ENCODE measurements around the gene IFT88. TPM values are rescaled to one million over a fixed set of nuclear protein-coding genes. Genes with fewer than 3 reads are reported as not detected.

Gene IFT88
- polyA plus RNA-seq, 4 donors: 22.7 to 43.9 (median 38.8) TPM

- DNase-seq (ENCODE audit: low read depth in 4 of 4, low spot score in 3 of 4): no peak
Measured at GRCh38 chr13:20565115-20565736, 1.7 kb upstream of the IFT88 start.

- DNase-seq (ENCODE audit: low read depth in 4 of 4, low spot score in 3 of 4): peak in 3 of 4 donors; percentile 58 to 62 (median 60)
Measured at GRCh38 chr13:20566468-20566897, 474 bp upstream of the IFT88 start.

GRCh38 chr13:20567881-20568528 lies 1.0 kb downstream of the IFT88 start:
- DNase-seq (ENCODE audit: low read depth in 4 of 4, low spot score in 3 of 4): no peak

- DNase-seq (ENCODE audit: low read depth in 4 of 4, low spot score in 3 of 4): no peak
Measured at GRCh38 chr13:20570517-20570916, 3.6 kb downstream of the IFT88 start.

- no peak for DNase-seq (ENCODE audit: low read depth in 4 of 4, low spot score in 3 of 4)
Measured at GRCh38 chr13:20571676-20572075, 4.7 kb downstream of the IFT88 start.

- no peak for DNase-seq (ENCODE audit: low read depth in 4 of 4, low spot score in 3 of 4)
Measured at GRCh38 chr13:20573186-20573585, 6.2 kb downstream of the IFT88 start.

- DNase-seq (ENCODE audit: low read depth in 4 of 4, low spot score in 3 of 4): no peak
Measured at GRCh38 chr13:20573636-20574035, 6.7 kb downstream of the IFT88 start.

GRCh38 chr13:20579191-20579590 lies 12.2 kb downstream of the IFT88 start:
- no peak for DNase-seq (ENCODE audit: low read depth in 4 of 4, low spot score in 3 of 4)

GRCh38 chr13:20580257-20580656 lies 13.3 kb downstream of the IFT88 start:
- no peak for DNase-seq (ENCODE audit: low read depth in 4 of 4, low spot score in 3 of 4)

- no peak for DNase-seq (ENCODE audit: low read depth in 4 of 4, low spot score in 3 of 4)
Measured at GRCh38 chr13:20582026-20582425, 15.1 kb downstream of the IFT88 start.

- DNase-seq (ENCODE audit: low read depth in 4 of 4, low spot score in 3 of 4): no peak
Measured at GRCh38 chr13:20583803-20584293, 16.9 kb downstream of the IFT88 start.

GRCh38 chr13:20585371-20585770 lies 18.4 kb downstream of the IFT88 start:
- DNase-seq (ENCODE audit: low read depth in 4 of 4, low spot score in 3 of 4): no peak

- DNase-seq (ENCODE audit: low read depth in 4 of 4, low spot score in 3 of 4): no peak
Measured at GRCh38 chr13:20588529-20589110, 21.7 kb downstream of the IFT88 start.

GRCh38 chr13:20590561-20590960 lies 23.6 kb downstream of the IFT88 start:
- DNase-seq (ENCODE audit: low read depth in 4 of 4, low spot score in 3 of 4): no peak

- DNase-seq (ENCODE audit: low read depth in 4 of 4, low spot score in 3 of 4): no peak
Measured at GRCh38 chr13:20592606-20593005, 25.6 kb downstream of the IFT88 start.

GRCh38 chr13:20594280-20594679 lies 27.3 kb downstream of the IFT88 start:
- DNase-seq (ENCODE audit: low read depth in 4 of 4, low spot score in 3 of 4): no peak

- DNase-seq (ENCODE audit: low read depth in 4 of 4, low spot score in 3 of 4): no peak
Measured at GRCh38 chr13:20607015-20607414, 40.1 kb downstream of the IFT88 start.

GRCh38 chr13:20608438-20609020 lies 41.6 kb downstream of the IFT88 start:
- no peak for DNase-seq (ENCODE audit: low read depth in 4 of 4, low spot score in 3 of 4)

- DNase-seq (ENCODE audit: low read depth in 4 of 4, low spot score in 3 of 4): no peak
Measured at GRCh38 chr13:20609145-20609544, 42.2 kb downstream of the IFT88 start.

- no peak for DNase-seq (ENCODE audit: low read depth in 4 of 4, low spot score in 3 of 4)
Measured at GRCh38 chr13:20610006-20610405, 43.0 kb downstream of the IFT88 start.

- DNase-seq (ENCODE audit: low read depth in 4 of 4, low spot score in 3 of 4): no peak
Measured at GRCh38 chr13:20616059-20616797, 49.3 kb downstream of the IFT88 start.

All from left renal pelvis (tissue), 4 donors.